Stimulated activated CD4-positive, alpha-beta T cell treated with anti-CD3 and anti-CD28 coated beads, Interleukin-1b, Interleukin-23, amount 100 ng/mL, for 48 hours (primary cell): ENCODE measurements around the gene ATXN1L.
"Not testable (repeated sequence)": the region's sequence is repeated elsewhere in the genome, so short reads cannot be mapped to it uniquely, and the experiment has no call there.

Source experiments
- DNase-seq: peaks from one replicate; pipeline ENCODE4 v3.0.0-alpha.2; 2020

Gene ATXN1L

GRCh38 chr16:71894921-71895678, 49.3 kb downstream of the ATXN1L start, which contains the start of gene IST1:
Gene IST1, plus strand, starts transcription at chr16:71895531. Its CDS starts 20,110 bp downstream, at chr16:71915641.
- DNase-seq: peak; percentile 99

- no peak for DNase-seq
Observed at GRCh38 chr16:71895679-71896365, 50.0 kb downstream of the ATXN1L start.

GRCh38 chr16:71896764-71897368, 51.1 kb downstream of the ATXN1L start:
- DNase-seq: no peak

GRCh38 chr16:71899171-71899570, 53.4 kb downstream of the ATXN1L start:
- no peak for DNase-seq

GRCh38 chr16:71902656-71903365, 57.0 kb downstream of the ATXN1L start:
- DNase-seq: no peak

- DNase-seq: no peak
Observed at GRCh38 chr16:71903608-71904007, 57.8 kb downstream of the ATXN1L start.

GRCh38 chr16:71904239-71904638, 58.5 kb downstream of the ATXN1L start:
- DNase-seq: no peak

- DNase-seq: not testable (repeated sequence)
Observed at GRCh38 chr16:71905765-71906164, 60.0 kb downstream of the ATXN1L start.
